A549 (cell line): Measurements from ENCODE around the gene SLC43A1. TPM values are rescaled to one million over a fixed set of nuclear protein-coding genes. Genes with fewer than 3 reads are reported as not detected.

ENCODE experiments used
- ATAC-seq, 2 experiments: fragments of 200-7000 bp in 1 of 2; fragments of >200 bp in 1 of 2; cut with Nextera tagmentation in 1 of 2; cut with Tn5 transposase in 1 of 2; 3 replicates each; pipeline versions ENCODE4 v1.8.0 to v1.9.1; 2018 to 2020; ENCODE audit warnings: mild to moderate bottlenecking in 1 of 2, moderate library complexity in 1 of 2
- CTCF ChIA-PET: fragments of 300-600 bp; sonication (Branson Sonifier 250); formaldehyde crosslinking; extraction: SDS; loops from one replicate; lab custom pipeline; 2021; ENCODE audit warnings: antibody characterized with exemption, inconsistent platforms; lab: Yijun Ruan, JAX
- POLR2A ChIA-PET: fragments of 350-600 bp; formaldehyde crosslinking; extraction: SDS; loops from one replicate; lab custom pipeline; 2021; ENCODE audit warnings: antibody characterized with exemption, inconsistent platforms; lab: Yijun Ruan, JAX
- DNase-seq, 2 experiments: peaks; one replicate each; pipeline versions ENCODE4 v3.0.0 to v3.0.0-alpha.2; 2011 to 2016; ENCODE audit warnings: low read depth in 1 of 2, low spot score in 1 of 2
- FAIRE-seq: peaks from 2 replicates; lab custom pipeline; 2011; peaks lifted over from hg19 to GRCh38; lab: Jason Lieb, UNC
- H3K27ac ChIP-seq, 2 experiments: fragments of >200 bp; sonication (Bioruptor Twin); formaldehyde crosslinking; 3 replicates each; pipeline ENCODE4 v1.5.1; 2016 to 2017
- H3K4me1 ChIP-seq: fragments of >200 bp; sonication (Bioruptor Twin); formaldehyde crosslinking; 3 replicates; pipeline ENCODE4 v1.6.1; 2016
- H3K4me2 ChIP-seq: fragments of >200 bp; sonication (Bioruptor Twin); formaldehyde crosslinking; 3 replicates; pipeline ENCODE4 v1.6.1; 2016
- H3K4me3 ChIP-seq: fragments of >200 bp; sonication (Bioruptor Twin); formaldehyde crosslinking; 3 replicates; pipeline ENCODE4 v1.5.1; 2016
- H3K9me3 ChIP-seq: fragments of >200 bp; sonication (Bioruptor Twin); formaldehyde crosslinking; 3 replicates; pipeline ENCODE4 v1.6.1; 2016
- BHLHE40 ChIP-seq: IDR thresholded peaks from 2 replicates; pipeline ENCODE4 v1.6.1; 2012; ENCODE audit warnings: low read depth, low read length, inconsistent platforms
- CBX8 ChIP-seq: fragments of 200-600 bp; sonication (generic); IDR thresholded peaks from 2 replicates; pipeline ENCODE4 v1.6.1; 2016
- CHD2 ChIP-seq: fragments of 150-350 bp; IDR thresholded peaks from 2 replicates; pipeline ENCODE4 v1.6.1; 2014; ENCODE audit warnings: low read length; ENCODE audit not compliant: partially characterized antibody
- CHD4 ChIP-seq: fragments of 200-600 bp; sonication (generic); IDR thresholded peaks from 2 replicates; pipeline ENCODE4 v1.6.1; 2016; ENCODE audit warnings: antibody characterized with exemption, mild to moderate bottlenecking, borderline replicate concordance
- EHF ChIP-seq: fragments of 250-450 bp; sonication (Bioruptor Pico); IDR thresholded peaks from 2 replicates; pipeline ENCODE4 v1.5.0; 2020; ENCODE audit warnings: mild to moderate bottlenecking
- ESRRA ChIP-seq: fragments of 150-350 bp; IDR thresholded peaks from 2 replicates; pipeline ENCODE4 v1.6.1; 2014; ENCODE audit warnings: mild to moderate bottlenecking, low read length, borderline replicate concordance
- FOSL2 ChIP-seq, 2 experiments: fragments of 450-650 bp in 1 of 2; fragments of >200 bp in 1 of 2; sonication (Bioruptor Twin) in 1 of 2; formaldehyde crosslinking; IDR thresholded peaks; 2 replicates each; pipeline versions ENCODE4 v1.5.0 to v1.6.1; 2016 to 2020; ENCODE audit warnings: mild to moderate bottlenecking in 1 of 2, moderate library complexity in 1 of 2
- GATA3 ChIP-seq: IDR thresholded peaks from 2 replicates; pipeline ENCODE4 v1.6.1; 2012; ENCODE audit warnings: borderline replicate concordance
- HOXB13 ChIP-seq: fragments of 250-450 bp; sonication (Bioruptor Pico); IDR thresholded peaks from 2 replicates; pipeline ENCODE4 v1.5.0; 2020; ENCODE audit warnings: low read depth, mild to moderate bottlenecking, moderate library complexity
- JUN ChIP-seq, 2 experiments: fragments of >200 bp; sonication (Bioruptor Twin); formaldehyde crosslinking; IDR thresholded peaks; 2 replicates in 1 of 2; 3 replicates in 1 of 2; pipeline ENCODE4 v1.6.1; 2016 to 2017
- KDM1A ChIP-seq: fragments of 200-600 bp; sonication (generic); IDR thresholded peaks from 2 replicates; pipeline ENCODE4 v1.6.1; 2016; ENCODE audit warnings: low read depth, mild to moderate bottlenecking
- MYC ChIP-seq: IDR thresholded peaks from 2 replicates; pipeline ENCODE4 v1.6.1; 2012; ENCODE audit warnings: mild to moderate bottlenecking, inconsistent platforms, low read length, improper control_type of control experiment, borderline replicate concordance
- NR3C1 ChIP-seq: fragments of >200 bp; sonication (Bioruptor Twin); formaldehyde crosslinking; IDR thresholded peaks from 3 replicates; pipeline ENCODE4 v1.6.1; 2017
- RAD21 ChIP-seq, 2 experiments: fragments of >200 bp in 1 of 2; sonication (Bioruptor Twin) in 1 of 2; formaldehyde crosslinking in 1 of 2; IDR thresholded peaks in 1 of 2; conservative IDR thresholded peaks in 1 of 2; 2 replicates in 1 of 2; 3 replicates in 1 of 2; pipeline ENCODE4 v1.6.1; 2012 to 2018; ENCODE audit warnings: inconsistent platforms in 1 of 2
- RFX5 ChIP-seq: fragments of 450-650 bp; IDR thresholded peaks from 2 replicates; pipeline ENCODE4 v1.7.1; 2014; ENCODE audit warnings: antibody characterized with exemption, mild to moderate bottlenecking, moderate library complexity
- SMC3 ChIP-seq: fragments of >200 bp; sonication (Bioruptor Twin); formaldehyde crosslinking; IDR thresholded peaks from 3 replicates; pipeline ENCODE4 v1.6.1; 2018; ENCODE audit warnings: inconsistent platforms
- SREBF2 ChIP-seq: fragments of 450-650 bp; IDR thresholded peaks from 2 replicates; pipeline ENCODE4 v1.6.1; 2014; ENCODE audit warnings: mild to moderate bottlenecking, moderate library complexity
- TFCP2L1 ChIP-seq: fragments of 250-450 bp; sonication (Bioruptor Pico); IDR thresholded peaks from 2 replicates; pipeline ENCODE4 v1.5.0; 2021; ENCODE audit warnings: mild to moderate bottlenecking
- TP53 ChIP-seq: fragments of 250-450 bp; sonication (Bioruptor Pico); IDR thresholded peaks from 2 replicates; pipeline ENCODE4 v1.5.0; 2021; ENCODE audit warnings: mild to moderate bottlenecking, moderate library complexity
- ZC3H11A ChIP-seq: fragments of 450-650 bp; IDR thresholded peaks from 2 replicates; pipeline ENCODE4 v1.6.1; 2014; ENCODE audit warnings: antibody characterized with exemption, mild to moderate bottlenecking
- ZSCAN20 ChIP-seq: fragments of 250-450 bp; sonication (Bioruptor Pico); IDR thresholded peaks from 2 replicates; pipeline ENCODE4 v1.8.0; 2022; ENCODE audit warnings: mild to moderate bottlenecking, moderate library complexity
- WGBS: methylation state at CpG from one replicate; pipeline ENCODE4 v1.1.6; 2017; ENCODE audit errors: missing lambda C conversion rate; 5-methylcytosine and 5-hydroxymethylcytosine counted together
- polyA plus RNA-seq, 4 experiments: library from polyadenylated mRNA; depleted of rRNA in 3 of 4; stranded (reverse); fragments of >200 nt; fragmentation: RNase III in 1 of 4; extraction: RNeasy Plus Mini Kit Qiagen cat#74134 plus additional on column Dnase treatment in 1 of 4; gene quantifications; 2 replicates in 3 of 4; 3 replicates in 1 of 4; pipeline ENCODE4 v1.2.3, GENCODE V29; 2011 to 2017
- TF ChIP-seq, protein P1 (sequence below): IDR thresholded peaks from 2 replicates; pipeline ENCODE4 v1.6.1; 2012
- TF ChIP-seq, protein P2 (sequence below): fragments of 150-350 bp; IDR thresholded peaks from 2 replicates; pipeline ENCODE4 v1.6.1; 2014; ENCODE audit warnings: low read depth, mild to moderate bottlenecking, low read length
- TF ChIP-seq, protein P3 (sequence below): IDR thresholded peaks from 2 replicates; pipeline ENCODE4 v1.6.1; 2012; ENCODE audit warnings: low read depth, borderline replicate concordance
- TF ChIP-seq, protein P4 (sequence below): fragments of 450-650 bp; IDR thresholded peaks from 2 replicates; pipeline ENCODE4 v1.6.1; 2014; ENCODE audit warnings: antibody characterized with exemption
- TF ChIP-seq, protein P5 (sequence below): fragments of >200 bp; sonication (Bioruptor Twin); formaldehyde crosslinking; IDR thresholded peaks from 3 replicates; pipeline ENCODE4 v1.5.1; 2016
- TF ChIP-seq, protein P6 (sequence below): fragments of >200 bp; sonication (Bioruptor Twin); formaldehyde crosslinking; IDR thresholded peaks from 3 replicates; pipeline ENCODE4 v1.6.1; 2016
- TF ChIP-seq, protein P7 (sequence below): fragments of 250-450 bp; sonication (Bioruptor Pico); IDR thresholded peaks from 2 replicates; pipeline ENCODE4 v1.5.0; 2021; ENCODE audit warnings: mild to moderate bottlenecking, moderate library complexity, borderline replicate concordance
- TF ChIP-seq, protein P8 (sequence below): fragments of 250-450 bp; sonication (Bioruptor Pico); IDR thresholded peaks from 2 replicates; pipeline ENCODE4 v1.5.0; 2020; ENCODE audit warnings: low read depth, mild to moderate bottlenecking, moderate library complexity

Gene SLC43A1
- polyA plus RNA-seq, 2 of the 4 experiments (the other 2 are of a cell fraction): 1.0 to 4.6 TPM

DNA sequence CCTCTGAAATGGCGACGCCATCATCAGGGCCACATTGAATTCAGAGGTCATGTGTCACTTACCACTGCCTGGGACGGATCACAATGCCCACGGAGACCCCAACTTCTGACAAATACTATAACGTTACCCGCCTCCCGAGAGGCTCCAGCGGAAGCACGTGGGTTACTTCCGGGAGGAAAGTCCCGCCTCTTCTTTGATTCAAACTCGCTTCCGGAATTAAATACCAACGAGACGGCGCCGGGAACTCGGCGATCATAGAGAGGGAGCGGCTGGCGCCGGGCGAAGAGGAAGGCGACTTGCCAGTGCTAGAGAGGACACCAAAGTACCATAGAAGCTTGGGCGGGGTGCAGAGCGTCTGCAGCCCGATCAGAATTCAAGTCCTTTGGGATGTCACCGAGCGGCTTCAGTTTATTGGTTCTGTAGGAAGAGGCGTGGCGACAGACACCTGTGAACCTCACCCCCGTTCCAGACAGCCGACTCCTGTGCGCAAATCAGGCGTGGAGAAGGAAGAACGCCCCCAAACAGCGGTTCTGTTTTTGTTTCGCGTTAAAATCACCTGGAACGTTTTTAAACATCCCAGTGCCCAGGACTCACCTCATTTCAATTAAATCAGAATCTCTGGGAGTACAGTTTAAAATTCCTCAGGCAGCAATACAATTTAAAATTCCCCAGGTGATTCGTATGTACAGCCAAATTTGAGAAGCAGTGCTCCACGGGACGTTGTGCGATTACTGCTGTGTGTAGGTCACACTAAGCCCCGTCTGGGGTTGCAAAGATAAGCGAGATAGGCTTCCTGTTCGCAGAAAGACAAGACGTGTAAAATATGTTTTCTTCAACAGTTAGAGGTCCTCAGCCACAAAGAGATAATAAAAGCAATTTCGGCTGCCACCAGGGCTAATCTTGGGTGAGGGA, 15.3 kb upstream of the SLC43A1 start, which contains the start of gene TIMM10 (continued):
- no peak for TF ChIP-seq EHF
- no peak for TF ChIP-seq ESRRA
- peak in 1 of 2 experiments; percentile 90; a peak in 3 of 5 replicates for TF ChIP-seq JUN (IDR thresholded peaks at IDR 0.05)
- no peak for TF ChIP-seq FOSL2 (IDR thresholded peaks at IDR 0.05)
- no peak for TF ChIP-seq FOSL2 (CRISPR knock-in tag; IDR thresholded peaks at IDR 0.05)
- peak; percentile 66; the same call in 1 of the 2 replicates for TF ChIP-seq MYC
- TF ChIP-seq SMC3: no peak
- TF ChIP-seq, protein P1, sequence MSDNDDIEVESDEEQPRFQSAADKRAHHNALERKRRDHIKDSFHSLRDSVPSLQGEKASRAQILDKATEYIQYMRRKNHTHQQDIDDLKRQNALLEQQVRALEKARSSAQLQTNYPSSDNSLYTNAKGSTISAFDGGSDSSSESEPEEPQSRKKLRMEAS: peak; percentile 97
- no peak for TF ChIP-seq CBX8
- TF ChIP-seq TP53: no peak
- no peak for TF ChIP-seq GATA3
- TF ChIP-seq, protein P2, sequence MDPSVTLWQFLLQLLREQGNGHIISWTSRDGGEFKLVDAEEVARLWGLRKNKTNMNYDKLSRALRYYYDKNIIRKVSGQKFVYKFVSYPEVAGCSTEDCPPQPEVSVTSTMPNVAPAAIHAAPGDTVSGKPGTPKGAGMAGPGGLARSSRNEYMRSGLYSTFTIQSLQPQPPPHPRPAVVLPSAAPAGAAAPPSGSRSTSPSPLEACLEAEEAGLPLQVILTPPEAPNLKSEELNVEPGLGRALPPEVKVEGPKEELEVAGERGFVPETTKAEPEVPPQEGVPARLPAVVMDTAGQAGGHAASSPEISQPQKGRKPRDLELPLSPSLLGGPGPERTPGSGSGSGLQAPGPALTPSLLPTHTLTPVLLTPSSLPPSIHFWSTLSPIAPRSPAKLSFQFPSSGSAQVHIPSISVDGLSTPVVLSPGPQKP: 0 out of 2 replicates have a peak, but pooled peaks have one; percentile 50
- TF ChIP-seq BHLHE40: no peak
- TF ChIP-seq ZC3H11A: no peak
- TF ChIP-seq NR3C1: no peak
- no peak for TF ChIP-seq SREBF2
- TF ChIP-seq CHD2: peak; percentile 29
- TF ChIP-seq KDM1A: no peak
- TF ChIP-seq, protein P3, sequence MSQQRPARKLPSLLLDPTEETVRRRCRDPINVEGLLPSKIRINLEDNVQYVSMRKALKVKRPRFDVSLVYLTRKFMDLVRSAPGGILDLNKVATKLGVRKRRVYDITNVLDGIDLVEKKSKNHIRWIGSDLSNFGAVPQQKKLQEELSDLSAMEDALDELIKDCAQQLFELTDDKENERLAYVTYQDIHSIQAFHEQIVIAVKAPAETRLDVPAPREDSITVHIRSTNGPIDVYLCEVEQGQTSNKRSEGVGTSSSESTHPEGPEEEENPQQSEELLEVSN: peak; percentile 76; the same call in 1 of the 2 replicates

DNA sequence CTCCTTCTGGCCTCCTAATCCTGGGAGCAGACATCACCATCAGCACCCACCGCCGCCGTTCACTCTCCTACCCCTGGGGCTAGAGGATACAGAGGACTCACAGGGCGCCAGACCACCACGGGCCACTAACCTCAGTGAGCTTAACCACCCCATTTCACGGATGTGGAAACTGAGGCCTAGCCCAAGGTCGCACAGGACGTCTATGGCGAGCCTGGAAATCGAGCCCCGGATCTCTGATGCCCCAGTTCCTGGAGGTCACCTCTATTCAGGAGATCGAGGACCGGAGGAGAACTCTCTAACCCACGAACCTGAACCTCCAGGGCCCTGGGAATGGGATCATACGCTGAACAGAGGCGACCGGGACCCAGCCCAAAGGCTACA, 14.7 kb upstream of the SLC43A1 start:
- Histone ChIP-seq H3K4me3 (peak overlapping the region; percentile 68), H3K9me3 (no peaks in the 10 kb centered on the region), H3K27ac (peak overlapping the region; percentile 75 to 89), H3K4me1 (peaks cover 12% of the 10 kb centered on the region), H3K4me2 (peak overlapping the region; percentile 99)
- FAIRE-seq (no peak), DNase-seq (no peak), ATAC-seq (peak; percentile 55 to 59)
- POLR2A ChIA-PET: interaction anchor here (0.7 kb wide), 1 partner anchor 117 kb away, joined by 3 read pairs; no protein-coding TSS in a partner anchor
- WGBS: 2% methylated on average over 7 of the region's 17 CpGs
- CTCF ChIA-PET: interaction anchor here (1.1 to 11.3 kb wide), 6 partner anchors 14 to 192 kb away, joined by 3 to 299 read pairs (median 122); partner anchors contain the start of genes RTN4RL2 and SLC43A1
- TF ChIP-seq, protein P4, sequence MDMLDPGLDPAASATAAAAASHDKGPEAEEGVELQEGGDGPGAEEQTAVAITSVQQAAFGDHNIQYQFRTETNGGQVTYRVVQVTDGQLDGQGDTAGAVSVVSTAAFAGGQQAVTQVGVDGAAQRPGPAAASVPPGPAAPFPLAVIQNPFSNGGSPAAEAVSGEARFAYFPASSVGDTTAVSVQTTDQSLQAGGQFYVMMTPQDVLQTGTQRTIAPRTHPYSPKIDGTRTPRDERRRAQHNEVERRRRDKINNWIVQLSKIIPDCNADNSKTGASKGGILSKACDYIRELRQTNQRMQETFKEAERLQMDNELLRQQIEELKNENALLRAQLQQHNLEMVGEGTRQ: no peak
- TF ChIP-seq, protein P5, sequence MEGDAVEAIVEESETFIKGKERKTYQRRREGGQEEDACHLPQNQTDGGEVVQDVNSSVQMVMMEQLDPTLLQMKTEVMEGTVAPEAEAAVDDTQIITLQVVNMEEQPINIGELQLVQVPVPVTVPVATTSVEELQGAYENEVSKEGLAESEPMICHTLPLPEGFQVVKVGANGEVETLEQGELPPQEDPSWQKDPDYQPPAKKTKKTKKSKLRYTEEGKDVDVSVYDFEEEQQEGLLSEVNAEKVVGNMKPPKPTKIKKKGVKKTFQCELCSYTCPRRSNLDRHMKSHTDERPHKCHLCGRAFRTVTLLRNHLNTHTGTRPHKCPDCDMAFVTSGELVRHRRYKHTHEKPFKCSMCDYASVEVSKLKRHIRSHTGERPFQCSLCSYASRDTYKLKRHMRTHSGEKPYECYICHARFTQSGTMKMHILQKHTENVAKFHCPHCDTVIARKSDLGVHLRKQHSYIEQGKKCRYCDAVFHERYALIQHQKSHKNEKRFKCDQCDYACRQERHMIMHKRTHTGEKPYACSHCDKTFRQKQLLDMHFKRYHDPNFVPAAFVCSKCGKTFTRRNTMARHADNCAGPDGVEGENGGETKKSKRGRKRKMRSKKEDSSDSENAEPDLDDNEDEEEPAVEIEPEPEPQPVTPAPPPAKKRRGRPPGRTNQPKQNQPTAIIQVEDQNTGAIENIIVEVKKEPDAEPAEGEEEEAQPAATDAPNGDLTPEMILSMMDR: no peak
- TF ChIP-seq ESRRA (peak; percentile 97), RFX5 (no peak), RAD21 (conservative IDR thresholded peaks at IDR 0.05 in 1 of 2, IDR thresholded peaks at IDR 0.05 in 1 of 2) (no peak), FOSL2 (IDR thresholded peaks at IDR 0.05) (no peak), FOSL2 (CRISPR knock-in tag; IDR thresholded peaks at IDR 0.05) (no peak), ZSCAN20 (no peak), CHD4 (peak; percentile 77), HOXB13 (no peak), TFCP2L1 (CRISPR knock-in tag) (no peak)
- TF ChIP-seq, protein P6, sequence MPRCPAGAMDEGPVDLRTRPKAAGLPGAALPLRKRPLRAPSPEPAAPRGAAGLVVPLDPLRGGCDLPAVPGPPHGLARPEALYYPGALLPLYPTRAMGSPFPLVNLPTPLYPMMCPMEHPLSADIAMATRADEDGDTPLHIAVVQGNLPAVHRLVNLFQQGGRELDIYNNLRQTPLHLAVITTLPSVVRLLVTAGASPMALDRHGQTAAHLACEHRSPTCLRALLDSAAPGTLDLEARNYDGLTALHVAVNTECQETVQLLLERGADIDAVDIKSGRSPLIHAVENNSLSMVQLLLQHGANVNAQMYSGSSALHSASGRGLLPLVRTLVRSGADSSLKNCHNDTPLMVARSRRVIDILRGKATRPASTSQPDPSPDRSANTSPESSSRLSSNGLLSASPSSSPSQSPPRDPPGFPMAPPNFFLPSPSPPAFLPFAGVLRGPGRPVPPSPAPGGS: no peak
- TF ChIP-seq, protein P7, sequence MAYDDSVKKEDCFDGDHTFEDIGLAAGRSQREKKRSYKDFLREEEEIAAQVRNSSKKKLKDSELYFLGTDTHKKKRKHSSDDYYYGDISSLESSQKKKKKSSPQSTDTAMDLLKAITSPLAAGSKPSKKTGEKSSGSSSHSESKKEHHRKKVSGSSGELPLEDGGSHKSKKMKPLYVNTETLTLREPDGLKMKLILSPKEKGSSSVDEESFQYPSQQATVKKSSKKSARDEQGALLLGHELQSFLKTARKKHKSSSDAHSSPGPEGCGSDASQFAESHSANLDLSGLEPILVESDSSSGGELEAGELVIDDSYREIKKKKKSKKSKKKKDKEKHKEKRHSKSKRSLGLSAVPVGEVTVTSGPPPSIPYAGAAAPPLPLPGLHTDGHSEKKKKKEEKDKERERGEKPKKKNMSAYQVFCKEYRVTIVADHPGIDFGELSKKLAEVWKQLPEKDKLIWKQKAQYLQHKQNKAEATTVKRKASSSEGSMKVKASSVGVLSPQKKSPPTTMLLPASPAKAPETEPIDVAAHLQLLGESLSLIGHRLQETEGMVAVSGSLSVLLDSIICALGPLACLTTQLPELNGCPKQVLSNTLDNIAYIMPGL: no peak
- TF ChIP-seq, protein P8, sequence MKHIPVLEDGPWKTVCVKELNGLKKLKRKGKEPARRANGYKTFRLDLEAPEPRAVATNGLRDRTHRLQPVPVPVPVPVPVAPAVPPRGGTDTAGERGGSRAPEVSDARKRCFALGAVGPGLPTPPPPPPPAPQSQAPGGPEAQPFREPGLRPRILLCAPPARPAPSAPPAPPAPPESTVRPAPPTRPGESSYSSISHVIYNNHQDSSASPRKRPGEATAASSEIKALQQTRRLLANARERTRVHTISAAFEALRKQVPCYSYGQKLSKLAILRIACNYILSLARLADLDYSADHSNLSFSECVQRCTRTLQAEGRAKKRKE (CRISPR knock-in tag): no peak
